Smooth muscle cell (in vitro differentiated cells): ENCODE data around the gene THBD. TPM values are rescaled to one million over a fixed set of nuclear protein-coding genes. Genes with fewer than 3 reads are reported as not detected.
"Not testable (repeated sequence)": the region's sequence is repeated elsewhere in the genome, so short reads cannot be mapped to it uniquely, and the experiment has no call there.

ENCODE experiments used
- DNase-seq: peaks from one replicate; lab custom pipeline; 2025; ENCODE audit not compliant: unreplicated experiment; lab: John Stamatoyannopoulos, UW
- H2AFZ ChIP-seq: fragments of 200-600 bp; sonication (generic); 2 replicates; pipeline ENCODE4 v1.6.0; 2016; ENCODE audit warnings: antibody characterized with exemption, low read depth, mild to moderate bottlenecking
- H3F3A ChIP-seq: fragments of 200-600 bp; sonication (generic); 2 replicates; pipeline ENCODE4 v1.6.0; 2017; ENCODE audit warnings: antibody characterized with exemption, low read depth
- H3K27ac ChIP-seq: fragments of 200-600 bp; sonication (generic); 2 replicates; pipeline ENCODE4 v1.5.1; 2016; ENCODE audit warnings: low read depth, mild to moderate bottlenecking
- H3K27me3 ChIP-seq: fragments of 200-600 bp; sonication (generic); 2 replicates; pipeline ENCODE4 v1.6.1; 2016; ENCODE audit warnings: low read depth, mild to moderate bottlenecking
- H3K36me3 ChIP-seq: fragments of 200-600 bp; sonication (generic); 2 replicates; pipeline ENCODE4 v1.5.1; 2016; ENCODE audit warnings: low read depth
- H3K4me1 ChIP-seq: fragments of 200-600 bp; sonication (generic); 2 replicates; pipeline ENCODE4 v1.5.1; 2016; ENCODE audit warnings: low read depth
- H3K4me2 ChIP-seq: fragments of 200-600 bp; sonication (generic); 2 replicates; pipeline ENCODE4 v1.6.0; 2016; ENCODE audit warnings: mild to moderate bottlenecking
- H3K4me3 ChIP-seq: fragments of 200-600 bp; sonication (generic); 2 replicates; pipeline ENCODE4 v1.5.1; 2016; ENCODE audit warnings: mild to moderate bottlenecking
- H3K79me2 ChIP-seq: fragments of 200-600 bp; sonication (generic); 2 replicates; pipeline ENCODE4 v1.6.0; 2016; ENCODE audit warnings: low read depth, mild to moderate bottlenecking
- H3K9ac ChIP-seq: fragments of 200-600 bp; sonication (generic); 2 replicates; pipeline ENCODE4 v1.6.0; 2016; ENCODE audit warnings: low read depth
- H3K9me3 ChIP-seq: fragments of 200-600 bp; sonication (generic); replicated peaks from 2 replicates; pipeline ENCODE4 v1.5.1; 2016; ENCODE audit warnings: low read depth
- H4K20me1 ChIP-seq: fragments of 200-600 bp; sonication (generic); 2 replicates; pipeline ENCODE4 v1.6.0; 2016; ENCODE audit warnings: low read depth
- CTCF ChIP-seq: fragments of 200-600 bp; sonication (generic); IDR thresholded peaks from 2 replicates; pipeline ENCODE4 v1.5.1; 2017; ENCODE audit warnings: borderline replicate concordance, mild to moderate bottlenecking, antibody characterized with exemption; ENCODE audit not compliant: insufficient read depth, poor library complexity, severe bottlenecking
- WGBS: methylation state at CpG from one replicate; pipeline ENCODE4 v1.1.7; 2016; ENCODE audit warnings: low lambda C conversion rate; 5-methylcytosine and 5-hydroxymethylcytosine counted together
- polyA plus RNA-seq: library from polyadenylated mRNA; unstranded; fragments of >200 nt; fragmentation: Nextera tagmentation; extraction: Ambion mirVana; gene quantifications from 2 replicates; pipeline ENCODE4 v1.2.1, GENCODE V29; 2016
- total RNA-seq: library from RNA; depleted of rRNA; stranded (reverse); fragments of >200 nt; gene quantifications from 2 replicates; pipeline ENCODE4 v1.2.3, GENCODE V29; 2014

The THBD gene
- total and polyA plus RNA-seq, 2 experiments from 2014 or later: 9.9 to 10.0 TPM

DNA sequence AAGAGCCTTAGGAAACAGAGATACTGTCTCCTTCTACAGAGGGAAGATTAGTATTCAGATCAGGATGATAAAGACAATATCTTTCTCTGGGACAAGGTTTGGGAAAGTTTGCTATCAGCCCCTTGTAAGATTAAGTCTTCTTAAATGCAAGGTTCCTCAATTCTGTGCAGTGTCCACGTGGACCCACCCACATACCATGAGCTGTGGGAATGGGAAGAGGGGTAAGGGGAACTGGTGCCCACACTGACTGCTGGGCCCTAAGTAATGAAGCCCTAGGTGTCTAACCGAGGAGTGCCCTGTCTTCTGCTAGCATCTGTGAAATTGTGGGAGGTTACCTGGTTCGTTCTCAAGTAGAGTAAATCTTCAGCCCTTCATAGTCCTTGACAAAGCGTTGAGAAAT, 20.1 kb downstream of the THBD start:
- Histone ChIP-seq H3K9ac (no peak overlapping the region), H3K27ac (no peak overlapping the region), H3F3A (no peaks in the 10 kb centered on the region), H3K4me2 (no peak overlapping the region), H3K9me3 (no peaks in the 10 kb centered on the region), H3K27me3 (peaks cover 5% of the 10 kb centered on the region), H3K4me1 (no peaks in the 10 kb centered on the region), H3K36me3 (no peaks in the 10 kb centered on the region), H3K79me2 (no peaks in the 10 kb centered on the region), H4K20me1 (no peaks in the 10 kb centered on the region), H2AFZ (no peak overlapping the region), H3K4me3 (no peak overlapping the region)
- DNase-seq: no peak
- TF ChIP-seq CTCF: no peak
- WGBS: 80% methylated on average over 4 of the region's 4 CpGs

DNA sequence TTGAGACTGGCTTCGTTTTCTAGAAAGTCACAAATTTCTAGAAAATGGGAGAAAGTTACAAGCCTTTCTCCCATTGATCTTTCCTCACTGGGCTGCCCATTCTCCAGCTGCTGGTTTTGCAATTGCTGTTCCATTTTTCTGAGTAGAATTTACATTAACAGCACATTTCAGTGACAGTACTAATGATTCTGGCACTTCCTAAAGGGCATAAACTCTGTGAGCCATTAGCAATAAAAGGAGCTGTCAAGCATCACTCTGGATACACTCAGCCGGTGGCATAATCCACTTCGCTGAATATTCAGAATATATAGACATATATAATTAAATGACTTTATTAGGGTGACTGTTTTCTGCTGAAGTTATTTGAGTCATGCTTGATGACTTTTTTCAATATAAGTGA, 21.1 kb downstream of the THBD start:
- Histone ChIP-seq H3K4me2 (no peak overlapping the region), H3K4me3 (no peak overlapping the region), H3K36me3 (no peaks in the 10 kb centered on the region), H4K20me1 (no peaks in the 10 kb centered on the region), H2AFZ (no peak overlapping the region), H3K27me3 (no peaks in the 10 kb centered on the region), H3K27ac (no peak overlapping the region), H3K4me1 (no peaks in the 10 kb centered on the region), H3F3A (no peaks in the 10 kb centered on the region), H3K9ac (no peak overlapping the region), H3K79me2 (no peaks in the 10 kb centered on the region), H3K9me3 (no peaks in the 10 kb centered on the region)
- no peak for DNase-seq
- 65% methylated on average over 3 of the region's 3 CpGs for WGBS
- no peak for TF ChIP-seq CTCF

GRCh38 chr20:23027721-23028120, 21.8 kb downstream of the THBD start:
- WGBS: 70% methylated on average over 1 of the region's 1 CpG

GRCh38 chr20:23025503-23025902, 24.0 kb downstream of the THBD start:
- not testable (repeated sequence) for H3K4me3 ChIP-seq, H2AFZ ChIP-seq, H3K4me2 ChIP-seq, H3K27ac ChIP-seq, DNase-seq, H4K20me1 ChIP-seq, H3K27me3 ChIP-seq, H3K36me3 ChIP-seq, H3K79me2 ChIP-seq, H3K9ac ChIP-seq, H3F3A ChIP-seq, H3K4me1 ChIP-seq, H3K9me3 ChIP-seq
- 82% methylated on average over 14 of the region's 14 CpGs for WGBS

More at GRCh38 chr20:23027721-23028120, 21.8 kb downstream of the THBD start:
- Histone ChIP-seq H4K20me1 (no peaks in the 10 kb centered on the region), H3K27ac (no peak overlapping the region), H3K4me2 (no peak overlapping the region), H3K9ac (no peak overlapping the region), H3F3A (no peaks in the 10 kb centered on the region), H3K4me3 (no peak overlapping the region), H3K36me3 (no peaks in the 10 kb centered on the region), H3K27me3 (no peaks in the 10 kb centered on the region), H3K9me3 (no peaks in the 10 kb centered on the region), H3K79me2 (no peaks in the 10 kb centered on the region), H2AFZ (no peak overlapping the region), H3K4me1 (no peaks in the 10 kb centered on the region)
- no peak for TF ChIP-seq CTCF
- no peak for DNase-seq
